ENCODE measurements around the gene PCBD2.
"Not testable (repeated sequence)": the region's sequence is repeated elsewhere in the genome, so short reads cannot be mapped to it uniquely, and the experiment has no call there.

Gene PCBD2

DNA sequence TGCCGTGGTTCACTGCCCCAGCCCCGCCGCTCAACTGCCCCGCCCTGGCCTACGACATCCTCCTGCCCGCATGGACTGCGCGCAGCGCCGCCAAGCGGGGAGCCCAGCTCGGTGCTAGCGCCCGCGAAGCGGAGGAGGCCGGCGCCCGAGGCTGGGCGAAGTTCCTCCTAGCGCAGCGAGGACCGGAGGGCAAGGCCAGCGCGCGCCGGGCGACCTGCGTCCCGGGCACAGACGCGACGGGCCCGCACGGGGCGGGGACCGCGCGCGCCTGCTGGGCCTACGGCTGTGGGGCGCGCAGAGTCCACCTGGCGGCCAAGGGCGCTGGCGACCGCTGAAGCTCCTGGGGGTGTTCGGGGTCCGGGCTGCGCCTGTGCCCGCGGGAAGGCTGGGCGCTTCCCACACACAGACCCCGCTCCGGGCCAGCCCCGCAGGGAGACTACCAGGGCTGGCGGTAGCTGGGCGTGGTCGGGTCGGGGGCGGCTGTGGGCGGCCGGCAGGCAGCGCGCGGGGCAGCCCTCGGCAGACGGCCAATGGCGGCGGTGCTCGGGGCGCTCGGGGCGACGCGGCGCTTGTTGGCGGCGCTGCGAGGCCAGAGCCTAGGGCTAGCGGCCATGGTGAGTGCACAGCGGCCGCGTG lies at the start of gene PCBD2:
Gene PCBD2 (plus strand): TSS at position 522 of the 636 bp plus-strand sequence. CDS start 9 bp downstream, at position 531.
- peak; percentile 91 for DNase-seq (ENCODE audit: low spot score)

DNA sequence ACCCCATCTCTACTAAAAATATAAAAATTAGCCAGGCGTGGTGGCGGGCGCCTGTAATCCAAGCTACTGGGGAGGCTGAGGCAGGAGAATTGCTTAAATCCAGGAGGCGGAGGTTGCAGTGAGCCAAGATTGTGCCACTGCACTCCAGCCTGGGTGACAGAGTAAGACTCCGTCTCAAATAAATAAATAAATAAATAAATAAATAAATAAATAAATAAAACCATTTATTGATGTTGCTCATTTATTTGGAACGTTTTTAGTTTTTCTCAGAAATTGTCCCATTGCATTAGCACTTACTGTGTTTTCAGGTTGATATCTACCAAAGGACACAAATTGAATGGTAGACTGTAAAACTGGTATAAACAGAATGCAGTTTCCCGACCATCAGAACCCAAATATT lies 48.5 kb upstream of the PCBD2 start:
- not testable (repeated sequence) for DNase-seq (ENCODE audit: low spot score)

DNA sequence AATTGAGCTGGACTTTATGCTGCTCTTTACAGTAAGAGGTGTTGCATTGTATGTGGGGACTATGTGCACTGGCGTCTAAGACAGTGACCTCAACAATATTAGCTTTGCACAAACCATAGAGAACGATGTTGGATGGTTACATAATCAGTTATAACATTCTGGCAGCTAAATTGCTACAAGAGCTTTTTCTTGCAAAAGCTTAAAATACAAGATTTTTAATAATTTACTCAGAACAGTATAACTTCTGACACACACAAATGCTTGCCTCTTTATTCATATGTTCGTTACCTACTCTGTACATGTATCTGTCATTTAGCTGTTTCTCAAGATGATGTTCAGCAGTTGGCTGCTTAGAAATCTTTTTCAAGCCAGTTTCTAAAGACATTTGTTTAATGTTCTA lies 47.5 kb upstream of the PCBD2 start:
- DNase-seq (ENCODE audit: low spot score), result no peak

- DNase-seq (ENCODE audit: low spot score), result no peak
Measured at GRCh38 chr5:134864707-134865106, 40.2 kb upstream of the PCBD2 start.

GRCh38 chr5:134873494-134873893 lies 31.4 kb upstream of the PCBD2 start:
- no peak for DNase-seq (ENCODE audit: low spot score)

DNA sequence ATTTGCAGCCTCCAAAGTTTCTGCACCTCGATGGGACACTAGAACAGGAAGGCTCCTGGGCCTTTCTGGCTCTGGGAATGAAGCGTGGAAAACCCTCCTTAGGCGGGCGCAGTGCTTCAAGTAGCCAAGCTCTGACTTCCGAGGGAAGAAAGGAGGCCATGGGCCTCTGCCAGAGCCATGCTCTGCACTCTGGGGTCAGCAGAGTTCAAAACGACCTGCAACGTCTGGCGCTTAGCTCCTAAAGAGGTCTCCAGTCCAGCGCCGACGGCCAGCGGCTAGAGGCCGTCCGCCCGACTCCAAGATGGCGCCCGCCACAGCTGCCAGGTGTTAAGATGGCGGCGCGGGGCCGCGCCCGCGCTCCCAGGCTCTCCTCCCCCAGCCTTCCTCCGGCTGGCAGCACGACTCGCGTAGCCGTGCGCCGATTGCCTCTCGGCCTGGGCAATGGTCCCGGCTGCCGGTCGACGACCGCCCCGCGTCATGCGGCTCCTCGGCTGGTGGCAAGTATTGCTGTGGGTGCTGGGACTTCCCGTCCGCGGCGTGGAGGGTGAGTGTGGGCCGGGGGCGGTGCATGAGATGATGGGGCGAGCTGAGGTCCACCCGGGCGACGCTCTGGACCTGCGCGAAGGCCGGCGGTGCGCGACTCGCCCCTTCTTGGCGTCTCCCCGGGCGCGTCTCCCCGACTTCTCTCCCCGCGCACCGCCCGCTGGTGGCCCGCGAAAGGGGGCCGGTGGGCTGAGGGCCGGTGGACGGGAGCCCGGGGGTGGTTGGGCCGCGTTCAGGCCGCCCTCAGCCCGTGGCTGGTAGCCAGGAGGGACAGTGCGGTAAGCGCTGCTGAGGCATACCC lies 30.7 kb upstream of the PCBD2 start, which contains the start of gene TXNDC15:
Gene TXNDC15 (plus strand): TSS at position 385 of the 844 bp plus-strand sequence. CDS start 57 bp downstream, at position 442.
- peak; percentile 87 for DNase-seq (ENCODE audit: low spot score)

DNA sequence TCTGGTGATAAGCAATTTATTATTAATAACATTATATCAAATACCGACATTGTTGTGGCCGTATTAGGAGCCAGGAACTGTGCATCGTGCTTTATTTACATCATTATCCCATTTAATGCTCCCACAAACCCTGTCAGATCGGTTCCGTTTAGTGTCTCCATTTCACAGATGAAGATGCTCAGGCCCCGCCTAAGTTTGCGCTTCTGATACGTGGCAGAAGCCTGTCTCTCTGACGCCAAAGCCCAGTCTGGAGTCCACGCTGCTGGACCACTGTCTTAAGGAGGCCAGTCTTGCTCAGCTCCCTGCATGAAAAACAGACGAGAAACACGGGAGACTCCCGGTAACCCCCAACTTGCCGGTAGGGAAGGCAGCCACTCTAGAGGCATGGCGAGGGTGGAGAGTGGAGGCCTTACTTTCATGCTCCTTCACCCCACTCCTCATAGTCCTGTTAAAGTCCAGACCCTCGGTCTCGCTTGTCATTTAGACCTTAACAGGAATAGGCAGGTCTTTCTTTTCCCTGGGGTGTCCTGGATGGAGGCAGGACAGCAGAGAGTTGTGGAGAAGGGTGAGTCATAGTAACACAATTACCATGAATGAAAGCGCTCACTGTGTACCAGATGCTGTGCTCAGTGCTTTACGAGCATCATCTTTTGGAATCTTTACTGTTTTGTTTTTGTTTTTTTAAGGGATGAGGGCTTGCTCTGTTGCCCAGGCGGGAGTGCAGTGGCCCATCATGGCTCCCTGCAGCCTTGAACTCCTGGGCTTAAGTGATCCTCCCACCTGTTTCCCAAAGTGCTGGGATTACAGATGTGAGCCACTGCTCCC lies 29.9 kb upstream of the PCBD2 start:
- DNase-seq (ENCODE audit: low spot score), result peak; percentile 82

GRCh38 chr5:134877159-134877558 lies 27.8 kb upstream of the PCBD2 start:
- no peak for DNase-seq (ENCODE audit: low spot score)

GRCh38 chr5:134878403-134878802 lies 26.5 kb upstream of the PCBD2 start:
- no peak for DNase-seq (ENCODE audit: low spot score)

DNA sequence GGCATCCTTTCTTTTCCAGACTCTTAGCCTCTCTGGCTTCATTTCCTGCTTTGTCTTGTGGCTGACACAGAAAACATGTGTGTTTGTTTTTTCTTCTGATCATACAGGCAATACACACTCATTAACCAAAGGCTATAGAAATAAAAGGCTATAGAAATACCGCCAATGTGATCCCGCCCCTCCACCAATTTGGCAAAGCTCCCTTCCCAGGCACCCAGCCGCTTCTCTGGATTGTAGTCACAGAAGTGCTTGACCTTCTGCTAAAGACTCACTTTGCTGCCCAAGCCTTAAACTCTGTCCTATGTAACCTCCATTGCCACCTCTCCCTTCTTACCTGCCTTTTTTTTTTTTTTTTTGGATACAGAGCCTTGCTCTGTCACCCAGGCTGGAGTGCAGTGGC lies 25.5 kb upstream of the PCBD2 start:
- DNase-seq (ENCODE audit: low spot score), result no peak

DNA sequence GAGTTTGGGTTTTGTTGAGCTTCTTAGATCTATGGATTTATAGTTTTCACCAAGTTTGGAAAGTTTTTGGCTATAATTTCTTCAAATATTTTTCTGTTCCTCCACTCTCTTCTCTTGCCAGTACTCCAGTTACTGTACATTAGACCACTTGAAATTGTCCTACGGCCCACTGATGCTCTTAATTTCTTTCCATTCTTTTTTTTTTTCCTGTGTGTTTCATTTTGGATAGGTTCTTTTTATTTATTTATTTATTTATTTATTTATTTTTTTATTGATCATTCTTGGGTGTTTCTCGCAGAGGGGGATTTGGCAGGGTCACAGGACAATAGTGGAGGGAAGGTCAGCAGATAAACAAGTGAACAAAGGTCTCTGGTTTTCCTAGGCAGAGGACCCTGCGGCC lies 24.0 kb upstream of the PCBD2 start:
- DNase-seq (ENCODE audit: low spot score), result not testable (repeated sequence)

DNA sequence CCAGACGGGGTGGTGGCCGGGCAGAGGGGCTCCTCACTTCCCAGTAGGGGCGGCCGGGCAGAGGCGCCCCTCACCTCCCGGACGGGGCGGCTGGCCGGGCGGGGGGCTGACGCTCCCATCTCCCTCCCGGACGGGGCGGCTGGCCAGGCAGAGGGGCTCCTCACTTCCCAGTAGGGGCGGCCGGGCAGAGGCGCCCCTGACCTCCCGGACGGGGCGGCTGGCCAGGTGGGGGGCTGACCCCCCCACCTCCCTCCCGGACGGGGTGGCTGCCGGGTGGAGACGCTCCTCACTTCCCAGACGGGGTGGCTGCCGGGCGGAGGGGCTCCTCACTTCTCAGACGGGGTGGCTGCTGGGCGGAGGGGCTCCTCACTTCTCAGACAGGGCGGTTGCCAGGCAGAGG lies 23.2 kb upstream of the PCBD2 start:
- not testable (repeated sequence) for DNase-seq (ENCODE audit: low spot score)

- no peak for DNase-seq (ENCODE audit: low spot score)
Measured at GRCh38 chr5:134887593-134888159, 17.3 kb upstream of the PCBD2 start.

GRCh38 chr5:134889335-134889734 lies 15.6 kb upstream of the PCBD2 start:
- no peak for DNase-seq (ENCODE audit: low spot score)

DNA sequence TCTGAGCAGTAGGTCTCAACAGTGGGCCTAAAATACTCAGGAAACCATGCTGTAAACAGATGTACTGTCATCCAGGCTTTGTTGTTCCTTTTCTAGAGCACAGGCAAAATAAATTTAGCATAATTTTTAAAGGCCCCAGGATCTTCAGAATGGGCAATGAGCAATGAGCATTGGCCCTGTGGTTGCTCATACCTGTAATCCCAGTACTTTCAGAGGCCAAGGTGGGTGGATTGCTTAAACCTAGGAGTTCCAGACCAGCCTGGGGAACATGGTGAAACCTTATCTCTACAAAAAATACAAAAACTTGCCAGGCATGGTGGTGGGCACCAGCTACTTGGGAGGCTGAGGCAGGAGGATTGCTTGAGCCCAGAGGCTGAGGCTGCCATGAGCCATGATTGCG lies 13.5 kb upstream of the PCBD2 start:
- no peak for DNase-seq (ENCODE audit: low spot score)

DNA sequence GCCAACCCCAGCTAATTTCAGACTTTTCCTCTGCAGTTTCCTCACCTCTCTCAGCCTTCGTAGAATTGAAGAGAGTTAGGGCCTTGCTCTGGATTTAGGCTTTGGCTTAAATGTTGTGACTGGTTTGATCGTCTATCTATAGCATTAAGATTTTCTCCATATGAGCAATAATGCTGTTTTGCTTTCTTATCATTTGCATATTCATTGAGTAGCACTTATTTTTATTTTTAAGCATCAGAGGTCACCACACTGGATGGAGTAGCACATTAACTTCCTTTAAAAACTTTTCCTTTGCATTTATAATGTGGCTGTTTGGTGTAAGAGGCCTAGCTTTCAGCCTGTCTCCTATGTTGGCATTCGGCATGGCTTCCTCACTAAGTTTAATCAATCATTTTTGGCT lies 12.6 kb upstream of the PCBD2 start:
- no peak for DNase-seq (ENCODE audit: low spot score)

DNA sequence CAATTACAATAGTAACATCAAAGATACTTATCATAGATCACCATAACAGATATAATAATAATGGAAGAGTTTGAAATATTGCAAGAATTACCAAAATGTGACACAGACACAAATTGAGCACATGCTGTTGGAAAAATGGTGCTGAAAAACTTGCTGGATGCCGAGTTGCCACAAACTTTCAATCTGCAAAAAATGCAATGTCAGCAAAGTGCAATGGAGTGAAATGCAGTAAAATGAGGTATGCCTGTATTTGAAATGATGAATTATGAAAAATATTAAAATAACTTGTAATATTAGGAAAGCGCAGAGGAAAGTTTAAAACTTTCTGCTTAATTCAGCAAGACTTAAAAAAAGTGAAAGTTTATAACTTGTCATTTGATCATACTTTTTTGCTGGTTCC lies 12.0 kb upstream of the PCBD2 start:
- DNase-seq (ENCODE audit: low spot score), result no peak

DNA sequence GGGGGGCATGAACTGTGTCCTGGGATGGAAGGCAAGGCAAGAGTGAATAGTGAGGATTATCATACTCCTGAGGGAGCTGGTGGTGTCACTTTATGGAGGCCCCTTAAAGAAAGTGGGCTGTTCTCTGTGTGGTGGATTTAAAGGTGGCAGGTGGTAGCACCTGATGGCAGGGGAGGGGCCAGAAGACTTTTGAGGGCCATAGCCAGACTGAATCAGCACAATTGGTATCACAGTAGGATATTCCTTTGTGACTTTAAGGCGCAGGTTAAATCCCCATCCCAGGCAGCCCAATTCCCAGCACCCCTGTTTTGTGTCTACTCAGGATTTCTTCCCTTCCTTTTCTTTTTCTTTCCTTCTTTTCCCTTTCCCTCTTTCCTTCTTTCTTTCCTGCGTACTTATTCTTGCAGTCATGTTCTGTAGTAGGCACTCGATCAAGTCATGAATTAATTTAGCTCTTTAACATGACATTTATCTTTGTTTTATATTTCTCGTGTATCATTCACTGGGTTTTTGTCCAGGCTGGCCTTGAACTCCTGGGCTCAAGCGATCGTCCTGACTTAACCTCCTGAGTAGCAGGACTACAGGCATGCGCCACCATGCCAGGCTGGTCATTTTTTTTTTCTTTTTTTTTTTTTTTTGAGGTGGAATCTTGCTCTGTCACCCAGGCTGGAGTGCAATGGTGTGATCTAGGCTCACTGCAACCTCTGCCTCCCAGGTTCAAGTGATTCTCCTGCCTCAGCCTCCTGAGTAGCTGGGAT lies 11.0 kb upstream of the PCBD2 start:
- DNase-seq (ENCODE audit: low spot score), result no peak

- DNase-seq (ENCODE audit: low spot score), result peak; percentile 42
Measured at GRCh38 chr5:134902071-134902801, 2.7 kb upstream of the PCBD2 start.

- peak; percentile 73 for DNase-seq (ENCODE audit: low spot score)
Measured at GRCh38 chr5:134905246-134905996, 490 bp downstream of the PCBD2 start.

Measured in Ammon's horn (tissue), 1 donor.